GM23338 (cell line): ENCODE measurements around the gene SFRP2. TPM values are rescaled to one million over a fixed set of nuclear protein-coding genes. Genes with fewer than 3 reads are reported as not detected.

Source experiments
- ATAC-seq: fragments of 200-7000 bp; cut with Tn5 transposase; 3 replicates; pipeline ENCODE4 v1.9.1; 2020
- DNase-seq: peaks from one replicate; pipeline ENCODE4 v3.0.0-alpha.2; 2015; ENCODE audit warnings: low spot score
- H2AFZ ChIP-seq: fragments of 200-600 bp; sonication (generic); 2 replicates; pipeline ENCODE4 v1.8.0; 2016; ENCODE audit warnings: antibody characterized with exemption, mild to moderate bottlenecking, moderate library complexity
- H3F3A ChIP-seq: fragments of 200-600 bp; sonication (generic); replicated peaks from 2 replicates; pipeline ENCODE4 v1.8.0; 2017; ENCODE audit warnings: antibody characterized with exemption, mixed run types, low read depth
- H3K27ac ChIP-seq: fragments of 200-600 bp; sonication (generic); 2 replicates; pipeline ENCODE4 v1.6.1; 2016; ENCODE audit warnings: low read depth
- H3K27me3 ChIP-seq: fragments of 200-600 bp; sonication (generic); 2 replicates; pipeline ENCODE4 v1.8.0; 2016; ENCODE audit warnings: mild to moderate bottlenecking, mixed run types, moderate library complexity; ENCODE audit not compliant: insufficient read depth
- H3K36me3 ChIP-seq: fragments of 200-600 bp; sonication (generic); 2 replicates; pipeline ENCODE4 v1.8.0; 2016; ENCODE audit warnings: mild to moderate bottlenecking; ENCODE audit not compliant: insufficient read depth
- H3K4me1 ChIP-seq: fragments of 200-600 bp; sonication (generic); 2 replicates; pipeline ENCODE4 v1.8.0; 2016; ENCODE audit warnings: mild to moderate bottlenecking, moderate library complexity; ENCODE audit not compliant: insufficient read depth
- H3K4me2 ChIP-seq: fragments of 200-600 bp; sonication (generic); 2 replicates; pipeline ENCODE4 v1.7.1; 2017; ENCODE audit warnings: mixed run types
- H3K4me3 ChIP-seq: fragments of 200-600 bp; sonication (generic); 2 replicates; pipeline ENCODE4 v1.6.1; 2016; ENCODE audit warnings: mixed run types
- H3K79me2 ChIP-seq: fragments of 200-600 bp; sonication (generic); replicated peaks from 2 replicates; pipeline ENCODE4 v1.8.0; 2017; ENCODE audit warnings: mild to moderate bottlenecking; ENCODE audit not compliant: insufficient read depth
- H3K9me2 ChIP-seq: fragments of 200-600 bp; sonication (generic); 2 replicates; pipeline ENCODE4 v1.8.0; 2017; ENCODE audit not compliant: insufficient read depth
- H4K20me1 ChIP-seq: fragments of 200-600 bp; sonication (generic); replicated peaks from 2 replicates; pipeline ENCODE4 v1.8.0; 2017; ENCODE audit warnings: mild to moderate bottlenecking; ENCODE audit not compliant: insufficient read depth
- H3K27ac Mint-ChIP-seq: 2 replicates; pipeline ENCODE4 v1.8.0; 2020; ENCODE audit warnings: inconsistent platforms, mild to moderate bottlenecking, moderate library complexity, mixed read lengths
- H3K27me3 Mint-ChIP-seq: 3 replicates; pipeline ENCODE4 v1.8.0; 2022; ENCODE audit warnings: low read depth, mild to moderate bottlenecking, moderate library complexity, mixed read lengths, inconsistent platforms; ENCODE audit not compliant: insufficient read depth, poor library complexity
- H3K36me3 Mint-ChIP-seq: 3 replicates; pipeline ENCODE4 v1.8.0; 2021; ENCODE audit warnings: low read depth, mild to moderate bottlenecking, inconsistent platforms, moderate library complexity, mixed read lengths
- H3K4me1 Mint-ChIP-seq: 3 replicates; pipeline ENCODE4 v1.8.0; 2020; ENCODE audit warnings: mild to moderate bottlenecking, inconsistent platforms, mixed read lengths
- H3K4me3 Mint-ChIP-seq: 3 replicates; pipeline ENCODE4 v1.8.0; 2021; ENCODE audit warnings: moderate library complexity, mild to moderate bottlenecking, inconsistent platforms, mixed read lengths
- H3K9me3 Mint-ChIP-seq: 3 replicates; pipeline ENCODE4 v1.8.0; 2020; ENCODE audit warnings: moderate library complexity, mild to moderate bottlenecking, inconsistent platforms, mixed read lengths
- CREB1 ChIP-seq: fragments of 250-450 bp; sonication (Bioruptor Pico); IDR thresholded peaks from 2 replicates; pipeline ENCODE4 v1.5.0; 2020; ENCODE audit warnings: low read depth, mild to moderate bottlenecking, moderate library complexity
- EZH2 ChIP-seq: fragments of 200-600 bp; sonication (generic); IDR thresholded peaks from one replicate; pipeline ENCODE4 v1.8.0; 2017; ENCODE audit warnings: antibody characterized with exemption, mild to moderate bottlenecking, low read depth; ENCODE audit not compliant: unreplicated experiment
- EZH2phosphoT487 ChIP-seq: fragments of 200-600 bp; sonication (generic); IDR thresholded peaks from one replicate; pipeline ENCODE4 v1.8.1; 2018; ENCODE audit warnings: antibody characterized with exemption; ENCODE audit not compliant: unreplicated experiment
- JUNB ChIP-seq: IDR thresholded peaks from one replicate; pipeline ENCODE4 v1.6.1; 2016; ENCODE audit warnings: antibody characterized with exemption; ENCODE audit not compliant: unreplicated experiment
- NANOG ChIP-seq: IDR thresholded peaks from 2 replicates; pipeline ENCODE4 v1.6.1; 2016; ENCODE audit warnings: antibody characterized with exemption, borderline replicate concordance
- POLR2AphosphoS5 ChIP-seq: IDR thresholded peaks from 2 replicates; pipeline ENCODE4 v1.6.1; 2016; ENCODE audit warnings: antibody characterized with exemption, low read depth
- STAT1 ChIP-seq: IDR thresholded peaks from one replicate; pipeline ENCODE4 v1.6.1; 2016; ENCODE audit warnings: antibody characterized with exemption; ENCODE audit not compliant: unreplicated experiment
- ZNF114 ChIP-seq: fragments of 250-450 bp; sonication (Bioruptor Pico); IDR thresholded peaks from 2 replicates; pipeline ENCODE4 v1.5.0; 2020; ENCODE audit warnings: mild to moderate bottlenecking, moderate library complexity
- ZNF331 ChIP-seq: fragments of 250-450 bp; sonication (Bioruptor Pico); IDR thresholded peaks from 2 replicates; pipeline ENCODE4 v1.5.0; 2020; ENCODE audit warnings: low read depth, mild to moderate bottlenecking, moderate library complexity
- polyA plus RNA-seq: library from polyadenylated mRNA; unstranded; fragments of >200 nt; fragmentation: Nextera tagmentation; extraction: Ambion mirVana; gene quantifications from 2 replicates; pipeline ENCODE4 v1.2.1, GENCODE V29; 2016
- total RNA-seq: library from RNA; depleted of rRNA; stranded (reverse); fragments of >200 nt; shearing (Covaris generic); gene quantifications from 2 replicates; pipeline ENCODE4 v1.2.3, GENCODE V29; 2014
- TF ChIP-seq, protein P1 (sequence below): IDR thresholded peaks from 2 replicates; pipeline ENCODE4 v1.6.1; 2016; ENCODE audit warnings: antibody characterized with exemption
- TF ChIP-seq, protein P2 (sequence below), 2 experiments: fragments of 200-600 bp in 1 of 2; sonication (generic) in 1 of 2; conservative IDR thresholded peaks; 2 replicates each; pipeline versions ENCODE4 v1.5.1 to v1.6.1; 2016 to 2017; ENCODE audit warnings: antibody characterized with exemption in 2 of 2, low read depth in 2 of 2, mild to moderate bottlenecking in 2 of 2, moderate library complexity in 1 of 2
- TF ChIP-seq, protein P3 (sequence below): IDR thresholded peaks from one replicate; pipeline ENCODE4 v1.6.1; 2018; ENCODE audit warnings: antibody characterized with exemption; ENCODE audit not compliant: unreplicated experiment
- TF ChIP-seq, protein P4 (sequence below): fragments of 250-450 bp; sonication (Bioruptor Pico); IDR thresholded peaks from 2 replicates; pipeline ENCODE4 v1.5.0; 2020; ENCODE audit warnings: mild to moderate bottlenecking, moderate library complexity

SFRP2 gene
- total and polyA plus RNA-seq, 2 experiments from 2014 or later, result 219 to 286 TPM

DNA sequence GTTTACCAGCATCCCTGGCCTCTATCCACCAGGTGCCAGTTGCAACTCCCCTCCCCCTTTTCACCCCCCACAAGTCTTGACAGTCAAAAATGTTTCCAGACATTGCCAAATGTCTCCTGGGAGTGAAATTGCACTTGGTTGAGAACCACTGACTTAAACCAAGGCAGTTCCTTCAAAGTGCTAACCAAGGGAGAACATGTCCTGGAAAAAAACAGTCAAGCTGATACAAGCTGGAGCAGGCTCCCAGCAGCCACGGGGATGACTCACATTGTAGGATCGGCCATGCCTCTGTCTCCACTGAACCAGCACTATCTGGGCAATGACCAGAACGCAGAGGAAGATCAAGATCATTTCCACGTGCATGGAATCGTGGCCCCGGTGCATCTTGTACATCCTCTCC lies 40.5 kb downstream of the SFRP2 start:
- H3F3A ChIP-seq, result no peaks in the 10 kb centered on the region
- no peaks in the 10 kb centered on the region for H3K79me2 ChIP-seq
- H3K27ac Mint-ChIP-seq, result no peak overlapping the region
- H3K4me1 Mint-ChIP-seq, result 0 out of 3 replicates have a peak, but pooled peaks cover 2% of the 10 kb centered on the region
- H4K20me1 ChIP-seq, result no peaks in the 10 kb centered on the region
- TF ChIP-seq EZH2, result no peak
- no peak for TF ChIP-seq JUNB
- no peak for TF ChIP-seq EZH2phosphoT487
- TF ChIP-seq, protein P1, sequence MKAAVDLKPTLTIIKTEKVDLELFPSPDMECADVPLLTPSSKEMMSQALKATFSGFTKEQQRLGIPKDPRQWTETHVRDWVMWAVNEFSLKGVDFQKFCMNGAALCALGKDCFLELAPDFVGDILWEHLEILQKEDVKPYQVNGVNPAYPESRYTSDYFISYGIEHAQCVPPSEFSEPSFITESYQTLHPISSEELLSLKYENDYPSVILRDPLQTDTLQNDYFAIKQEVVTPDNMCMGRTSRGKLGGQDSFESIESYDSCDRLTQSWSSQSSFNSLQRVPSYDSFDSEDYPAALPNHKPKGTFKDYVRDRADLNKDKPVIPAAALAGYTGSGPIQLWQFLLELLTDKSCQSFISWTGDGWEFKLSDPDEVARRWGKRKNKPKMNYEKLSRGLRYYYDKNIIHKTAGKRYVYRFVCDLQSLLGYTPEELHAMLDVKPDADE, result no peak
- TF ChIP-seq, protein P2, sequence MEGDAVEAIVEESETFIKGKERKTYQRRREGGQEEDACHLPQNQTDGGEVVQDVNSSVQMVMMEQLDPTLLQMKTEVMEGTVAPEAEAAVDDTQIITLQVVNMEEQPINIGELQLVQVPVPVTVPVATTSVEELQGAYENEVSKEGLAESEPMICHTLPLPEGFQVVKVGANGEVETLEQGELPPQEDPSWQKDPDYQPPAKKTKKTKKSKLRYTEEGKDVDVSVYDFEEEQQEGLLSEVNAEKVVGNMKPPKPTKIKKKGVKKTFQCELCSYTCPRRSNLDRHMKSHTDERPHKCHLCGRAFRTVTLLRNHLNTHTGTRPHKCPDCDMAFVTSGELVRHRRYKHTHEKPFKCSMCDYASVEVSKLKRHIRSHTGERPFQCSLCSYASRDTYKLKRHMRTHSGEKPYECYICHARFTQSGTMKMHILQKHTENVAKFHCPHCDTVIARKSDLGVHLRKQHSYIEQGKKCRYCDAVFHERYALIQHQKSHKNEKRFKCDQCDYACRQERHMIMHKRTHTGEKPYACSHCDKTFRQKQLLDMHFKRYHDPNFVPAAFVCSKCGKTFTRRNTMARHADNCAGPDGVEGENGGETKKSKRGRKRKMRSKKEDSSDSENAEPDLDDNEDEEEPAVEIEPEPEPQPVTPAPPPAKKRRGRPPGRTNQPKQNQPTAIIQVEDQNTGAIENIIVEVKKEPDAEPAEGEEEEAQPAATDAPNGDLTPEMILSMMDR (conservative IDR thresholded peaks at IDR 0.05; ENCODE audit: low read depth in 2 of 2), result no peak
- no peak for TF ChIP-seq NANOG
- no peak for TF ChIP-seq CREB1
- TF ChIP-seq POLR2AphosphoS5, result no peak
- no peak for TF ChIP-seq STAT1
- no peak for TF ChIP-seq ZNF331 (CRISPR knock-in tag)
- TF ChIP-seq ZNF114, result no peak
- TF ChIP-seq, protein P3, sequence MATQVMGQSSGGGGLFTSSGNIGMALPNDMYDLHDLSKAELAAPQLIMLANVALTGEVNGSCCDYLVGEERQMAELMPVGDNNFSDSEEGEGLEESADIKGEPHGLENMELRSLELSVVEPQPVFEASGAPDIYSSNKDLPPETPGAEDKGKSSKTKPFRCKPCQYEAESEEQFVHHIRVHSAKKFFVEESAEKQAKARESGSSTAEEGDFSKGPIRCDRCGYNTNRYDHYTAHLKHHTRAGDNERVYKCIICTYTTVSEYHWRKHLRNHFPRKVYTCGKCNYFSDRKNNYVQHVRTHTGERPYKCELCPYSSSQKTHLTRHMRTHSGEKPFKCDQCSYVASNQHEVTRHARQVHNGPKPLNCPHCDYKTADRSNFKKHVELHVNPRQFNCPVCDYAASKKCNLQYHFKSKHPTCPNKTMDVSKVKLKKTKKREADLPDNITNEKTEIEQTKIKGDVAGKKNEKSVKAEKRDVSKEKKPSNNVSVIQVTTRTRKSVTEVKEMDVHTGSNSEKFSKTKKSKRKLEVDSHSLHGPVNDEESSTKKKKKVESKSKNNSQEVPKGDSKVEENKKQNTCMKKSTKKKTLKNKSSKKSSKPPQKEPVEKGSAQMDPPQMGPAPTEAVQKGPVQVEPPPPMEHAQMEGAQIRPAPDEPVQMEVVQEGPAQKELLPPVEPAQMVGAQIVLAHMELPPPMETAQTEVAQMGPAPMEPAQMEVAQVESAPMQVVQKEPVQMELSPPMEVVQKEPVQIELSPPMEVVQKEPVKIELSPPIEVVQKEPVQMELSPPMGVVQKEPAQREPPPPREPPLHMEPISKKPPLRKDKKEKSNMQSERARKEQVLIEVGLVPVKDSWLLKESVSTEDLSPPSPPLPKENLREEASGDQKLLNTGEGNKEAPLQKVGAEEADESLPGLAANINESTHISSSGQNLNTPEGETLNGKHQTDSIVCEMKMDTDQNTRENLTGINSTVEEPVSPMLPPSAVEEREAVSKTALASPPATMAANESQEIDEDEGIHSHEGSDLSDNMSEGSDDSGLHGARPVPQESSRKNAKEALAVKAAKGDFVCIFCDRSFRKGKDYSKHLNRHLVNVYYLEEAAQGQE, result no peak
- TF ChIP-seq, protein P4, sequence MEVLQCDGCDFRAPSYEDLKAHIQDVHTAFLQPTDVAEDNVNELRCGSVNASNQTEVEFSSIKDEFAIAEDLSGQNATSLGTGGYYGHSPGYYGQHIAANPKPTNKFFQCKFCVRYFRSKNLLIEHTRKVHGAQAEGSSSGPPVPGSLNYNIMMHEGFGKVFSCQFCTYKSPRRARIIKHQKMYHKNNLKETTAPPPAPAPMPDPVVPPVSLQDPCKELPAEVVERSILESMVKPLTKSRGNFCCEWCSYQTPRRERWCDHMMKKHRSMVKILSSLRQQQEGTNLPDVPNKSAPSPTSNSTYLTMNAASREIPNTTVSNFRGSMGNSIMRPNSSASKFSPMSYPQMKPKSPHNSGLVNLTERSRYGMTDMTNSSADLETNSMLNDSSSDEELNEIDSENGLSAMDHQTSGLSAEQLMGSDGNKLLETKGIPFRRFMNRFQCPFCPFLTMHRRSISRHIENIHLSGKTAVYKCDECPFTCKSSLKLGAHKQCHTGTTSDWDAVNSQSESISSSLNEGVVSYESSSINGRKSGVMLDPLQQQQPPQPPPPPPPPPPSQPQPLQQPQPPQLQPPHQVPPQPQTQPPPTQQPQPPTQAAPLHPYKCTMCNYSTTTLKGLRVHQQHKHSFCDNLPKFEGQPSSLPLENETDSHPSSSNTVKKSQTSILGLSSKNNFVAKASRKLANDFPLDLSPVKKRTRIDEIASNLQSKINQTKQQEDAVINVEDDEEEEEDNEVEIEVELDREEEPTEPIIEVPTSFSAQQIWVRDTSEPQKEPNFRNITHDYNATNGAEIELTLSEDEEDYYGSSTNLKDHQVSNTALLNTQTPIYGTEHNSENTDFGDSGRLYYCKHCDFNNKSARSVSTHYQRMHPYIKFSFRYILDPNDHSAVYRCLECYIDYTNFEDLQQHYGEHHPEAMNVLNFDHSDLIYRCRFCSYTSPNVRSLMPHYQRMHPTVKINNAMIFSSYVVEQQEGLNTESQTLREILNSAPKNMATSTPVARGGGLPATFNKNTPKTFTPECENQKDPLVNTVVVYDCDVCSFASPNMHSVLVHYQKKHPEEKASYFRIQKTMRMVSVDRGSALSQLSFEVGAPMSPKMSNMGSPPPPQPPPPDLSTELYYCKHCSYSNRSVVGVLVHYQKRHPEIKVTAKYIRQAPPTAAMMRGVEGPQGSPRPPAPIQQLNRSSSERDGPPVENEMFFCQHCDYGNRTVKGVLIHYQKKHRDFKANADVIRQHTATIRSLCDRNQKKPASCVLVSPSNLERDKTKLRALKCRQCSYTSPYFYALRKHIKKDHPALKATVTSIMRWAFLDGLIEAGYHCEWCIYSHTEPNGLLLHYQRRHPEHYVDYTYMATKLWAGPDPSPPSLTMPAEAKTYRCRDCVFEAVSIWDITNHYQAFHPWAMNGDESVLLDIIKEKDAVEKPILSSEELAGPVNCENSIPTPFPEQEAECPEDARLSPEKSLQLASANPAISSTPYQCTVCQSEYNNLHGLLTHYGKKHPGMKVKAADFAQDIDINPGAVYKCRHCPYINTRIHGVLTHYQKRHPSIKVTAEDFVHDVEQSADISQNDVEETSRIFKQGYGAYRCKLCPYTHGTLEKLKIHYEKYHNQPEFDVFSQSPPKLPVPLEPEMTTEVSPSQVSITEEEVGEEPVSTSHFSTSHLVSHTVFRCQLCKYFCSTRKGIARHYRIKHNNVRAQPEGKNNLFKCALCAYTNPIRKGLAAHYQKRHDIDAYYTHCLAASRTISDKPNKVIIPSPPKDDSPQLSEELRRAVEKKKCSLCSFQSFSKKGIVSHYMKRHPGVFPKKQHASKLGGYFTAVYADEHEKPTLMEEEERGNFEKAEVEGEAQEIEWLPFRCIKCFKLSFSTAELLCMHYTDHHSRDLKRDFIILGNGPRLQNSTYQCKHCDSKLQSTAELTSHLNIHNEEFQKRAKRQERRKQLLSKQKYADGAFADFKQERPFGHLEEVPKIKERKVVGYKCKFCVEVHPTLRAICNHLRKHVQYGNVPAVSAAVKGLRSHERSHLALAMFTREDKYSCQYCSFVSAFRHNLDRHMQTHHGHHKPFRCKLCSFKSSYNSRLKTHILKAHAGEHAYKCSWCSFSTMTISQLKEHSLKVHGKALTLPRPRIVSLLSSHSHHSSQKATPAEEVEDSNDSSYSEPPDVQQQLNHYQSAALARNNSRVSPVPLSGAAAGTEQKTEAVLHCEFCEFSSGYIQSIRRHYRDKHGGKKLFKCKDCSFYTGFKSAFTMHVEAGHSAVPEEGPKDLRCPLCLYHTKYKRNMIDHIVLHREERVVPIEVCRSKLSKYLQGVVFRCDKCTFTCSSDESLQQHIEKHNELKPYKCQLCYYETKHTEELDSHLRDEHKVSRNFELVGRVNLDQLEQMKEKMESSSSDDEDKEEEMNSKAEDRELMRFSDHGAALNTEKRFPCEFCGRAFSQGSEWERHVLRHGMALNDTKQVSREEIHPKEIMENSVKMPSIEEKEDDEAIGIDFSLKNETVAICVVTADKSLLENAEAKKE, result no peak
- H3K27me3 ChIP-seq, result no peaks in the 10 kb centered on the region
- H3K9me3 Mint-ChIP-seq, result no peaks in the 10 kb centered on the region
- DNase-seq, result no peak
- H3K27ac ChIP-seq, result no peak overlapping the region
- no peak overlapping the region for H3K4me3 ChIP-seq
- H3K36me3 ChIP-seq, result no peaks in the 10 kb centered on the region
- peaks cover 7% of the 10 kb centered on the region for H3K36me3 Mint-ChIP-seq
- ATAC-seq, result no peak
- no peaks in the 10 kb centered on the region for H3K27me3 Mint-ChIP-seq
- H3K4me1 ChIP-seq, result no peaks in the 10 kb centered on the region
- no peak overlapping the region for H2AFZ ChIP-seq
- 0 out of 2 replicates have a peak, but pooled peaks cover 4% of the 10 kb centered on the region for H3K9me2 ChIP-seq
- H3K4me3 Mint-ChIP-seq, result no peak overlapping the region
- H3K4me2 ChIP-seq, result no peak overlapping the region
